Adrenal gland (tissue), 5 donors: ENCODE results near the gene PINK1.

Experiments used
- CTCF ChIP-seq, 6 experiments: fragments of 450-650 bp in 4 of 6; fragments of 200-600 bp in 2 of 6; sonication (generic) in 1 of 6; IDR thresholded peaks; 1 replicate in 5 of 6; 2 replicates in 1 of 6; pipeline versions ENCODE4 v1.5.1 to v1.8.0; 2016 to 2021; ENCODE audit warnings: antibody characterized with exemption in 6 of 6, mild to moderate bottlenecking in 2 of 6, moderate library complexity in 1 of 6
- POLR2A ChIP-seq, 2 donors: fragments of 450-650 bp; IDR thresholded peaks; one replicate each; pipeline ENCODE4 v1.6.1; 2017; ENCODE audit warnings: antibody characterized with exemption in 2 of 2, mild to moderate bottlenecking in 2 of 2, moderate library complexity in 1 of 2
- donor health status: DM: no; HTN: no; CAD: no.

- no peak for TF ChIP-seq CTCF (IDR thresholded peaks at IDR 0.05)
- no peak for TF ChIP-seq POLR2A (IDR thresholded peaks at IDR 0.05)
Measured at GRCh38 chr1:20684050-20684620, 50.9 kb downstream of the PINK1 start.
